Osteoblast (primary cell): ENCODE data around the gene RILP. TPM values are rescaled to one million over a fixed set of nuclear protein-coding genes. Genes with fewer than 3 reads are reported as not detected.
A peak's percentile ranks its signal among the peaks of the same experiment; 100 is the strongest.

Source experiments
- DNase-seq: peaks from one replicate; pipeline ENCODE4 v3.0.0; 2011; ENCODE audit warnings: low spot score, mixed read lengths; ENCODE audit not compliant: insufficient read length; ENCODE audit errors: missing footprints
- H2AFZ ChIP-seq: 2 replicates; pipeline ENCODE4 v1.6.0; 2011; ENCODE audit warnings: mild to moderate bottlenecking, low read length
- H3K27ac ChIP-seq: 2 replicates; pipeline ENCODE4 v1.5.1; 2011; ENCODE audit warnings: mild to moderate bottlenecking, low read depth, low read length, moderate library complexity
- H3K27me3 ChIP-seq: 2 replicates; pipeline ENCODE4 v1.6.0; 2012; ENCODE audit warnings: mild to moderate bottlenecking, control low read depth, inconsistent platforms, low read length, moderate library complexity; ENCODE audit not compliant: insufficient read depth
- H3K36me3 ChIP-seq: 2 replicates; pipeline ENCODE4 v1.5.1; 2011; ENCODE audit warnings: mild to moderate bottlenecking, low read length, control low read depth, moderate library complexity; ENCODE audit not compliant: insufficient read depth
- H3K4me1 ChIP-seq: 2 replicates; pipeline ENCODE4 v1.5.1; 2011; ENCODE audit warnings: mild to moderate bottlenecking, low read length, control low read depth, moderate library complexity; ENCODE audit not compliant: insufficient read depth
- H3K4me2 ChIP-seq: 2 replicates; pipeline ENCODE4 v1.6.0; 2011; ENCODE audit warnings: mild to moderate bottlenecking, low read length; ENCODE audit not compliant: insufficient read depth
- H3K4me3 ChIP-seq: fragments of 200-600 bp; sonication (generic); 3 replicates; pipeline ENCODE4 v1.5.1; 2012; ENCODE audit warnings: mild to moderate bottlenecking, low read length, inconsistent platforms; ENCODE audit not compliant: insufficient read depth
- H3K79me2 ChIP-seq: 2 replicates; pipeline ENCODE4 v1.6.0; 2012; ENCODE audit warnings: mild to moderate bottlenecking, low read length, control low read depth, inconsistent platforms; ENCODE audit not compliant: insufficient read depth
- H3K9me3 ChIP-seq: 2 replicates; pipeline ENCODE4 v1.5.1; 2011; ENCODE audit warnings: low read depth, low read length, control low read depth
- H4K20me1 ChIP-seq: 2 replicates; pipeline ENCODE4 v1.6.0; 2012; ENCODE audit warnings: mild to moderate bottlenecking, low read length, control low read depth; ENCODE audit not compliant: insufficient read depth
- CTCF ChIP-seq: IDR thresholded peaks from 2 replicates; pipeline ENCODE4 v1.5.1; 2011; ENCODE audit warnings: mild to moderate bottlenecking, low read depth, low read length, moderate library complexity; ENCODE audit errors: extremely low read depth
- total RNA-seq: library from RNA; depleted of rRNA; stranded (reverse); fragments of >200 nt; gene quantifications from 2 replicates; pipeline ENCODE4 v1.2.3, GENCODE V29; 2012

The RILP gene
- total RNA-seq, 1 donor = 11.6 TPM

GRCh38 chr17:1629504-1630310 lies 20.0 kb downstream of the RILP start:
- peak; percentile 60 for TF ChIP-seq CTCF
- H2AFZ ChIP-seq = peak overlapping the region; percentile 74
- no peaks in the 10 kb centered on the region for H3K9me3 ChIP-seq
- peaks cover 5% of the 10 kb centered on the region for H3K36me3 ChIP-seq
- H4K20me1 ChIP-seq = peaks cover 22% of the 10 kb centered on the region
- peak overlapping the region; percentile 96 for H3K4me3 ChIP-seq
- no peaks in the 10 kb centered on the region for H3K27me3 ChIP-seq
- H3K79me2 ChIP-seq = peaks cover 3% of the 10 kb centered on the region
- H3K4me2 ChIP-seq = peak overlapping the region; percentile 98
- H3K4me1 ChIP-seq = peaks cover 19% of the 10 kb centered on the region
- H3K27ac ChIP-seq = no peak overlapping the region
- DNase-seq = peak; percentile 83

- Histone ChIP-seq H3K4me2 (peak overlapping the region; percentile 98), H3K79me2 (peaks cover 3% of the 10 kb centered on the region), H3K4me3 (peak overlapping the region; percentile 96), H2AFZ (peak overlapping the region; percentile 74), H4K20me1 (peaks cover 23% of the 10 kb centered on the region), H3K4me1 (peaks cover 19% of the 10 kb centered on the region), H3K9me3 (no peaks in the 10 kb centered on the region), H3K27me3 (no peaks in the 10 kb centered on the region), H3K27ac (peak overlapping the region; percentile 85), H3K36me3 (peaks cover 5% of the 10 kb centered on the region)
- no peak for TF ChIP-seq CTCF
- DNase-seq = peak; percentile 100
Measured at GRCh38 chr17:1628856-1629503, 20.7 kb downstream of the RILP start.

- peak within 1 kb of the TSS; percentile 85 for H3K27ac ChIP-seq
- peak within 1 kb of the TSS; percentile 98 for H3K4me2 ChIP-seq
- peaks cover 3% of the 10 kb centered on the region for H3K79me2 ChIP-seq
- H3K27me3 ChIP-seq = no peaks in the 10 kb centered on the region
- H3K36me3 ChIP-seq = peaks cover 5% of the 10 kb centered on the region
- peak; percentile 100 for DNase-seq
- H3K4me3 ChIP-seq = peak within 1 kb of the TSS; percentile 96
- TF ChIP-seq CTCF = no peak
- no peaks in the 10 kb centered on the region for H3K9me3 ChIP-seq
- peaks cover 24% of the 10 kb centered on the region for H4K20me1 ChIP-seq
- peaks cover 19% of the 10 kb centered on the region for H3K4me1 ChIP-seq
- peak within 1 kb of the TSS; percentile 86 for H2AFZ ChIP-seq
Measured at GRCh38 chr17:1627982-1628855, 21.4 kb downstream of the RILP start, which contains the start of gene SLC43A2. Gene SLC43A2, minus strand, starts transcription at chr17:1628834. Its CDS starts 960 bp downstream, at chr17:1627874.
